Measurements from ENCODE around the gene HJURP.

Gene HJURP

GRCh38 chr2:233822781-233823730, 31.3 kb downstream of the HJURP start:
- Histone ChIP-seq H3K36me3 (ENCODE audit: control insufficient read depth, insufficient read depth, low read length) (no peaks in the 10 kb centered on the region), H3K9me3 (ENCODE audit: control insufficient read depth, low read length) (no peaks in the 10 kb centered on the region), H3K9ac (ENCODE audit: low read length) (no peak overlapping the region), H3K4me3 (ENCODE audit: low read length) (no peak overlapping the region), H3K4me1 (ENCODE audit: control insufficient read depth, insufficient read depth, low read length) (peaks cover 8% of the 10 kb centered on the region), H3K27me3 (ENCODE audit: control insufficient read depth, insufficient read depth, low read length) (no peaks in the 10 kb centered on the region)

GRCh38 chr2:233822101-233822771, 32.1 kb downstream of the HJURP start:
- H3K9ac ChIP-seq (ENCODE audit: low read length) = no peak overlapping the region
- no peak overlapping the region for H3K4me3 ChIP-seq (ENCODE audit: low read length)
- no peaks in the 10 kb centered on the region for H3K9me3 ChIP-seq (ENCODE audit: control insufficient read depth, low read length)
- peaks cover 8% of the 10 kb centered on the region for H3K4me1 ChIP-seq (ENCODE audit: control insufficient read depth, insufficient read depth, low read length)
- no peaks in the 10 kb centered on the region for H3K36me3 ChIP-seq (ENCODE audit: control insufficient read depth, insufficient read depth, low read length)
- H3K27me3 ChIP-seq (ENCODE audit: control insufficient read depth, insufficient read depth, low read length) = no peaks in the 10 kb centered on the region

- Histone ChIP-seq H3K4me3 (ENCODE audit: low read length) (no peak overlapping the region), H3K4me1 (ENCODE audit: control insufficient read depth, insufficient read depth, low read length) (peaks cover 8% of the 10 kb centered on the region)
These were observed 32.6 kb downstream of the HJURP start for GRCh38 chr2:233821709-233822100.

GRCh38 chr2:233821196-233821595, 33.1 kb downstream of the HJURP start:
- H3K4me3 ChIP-seq (ENCODE audit: low read length) = no peak overlapping the region
- H3K9me3 ChIP-seq (ENCODE audit: control insufficient read depth, low read length) = no peaks in the 10 kb centered on the region
- no peaks in the 10 kb centered on the region for H3K36me3 ChIP-seq (ENCODE audit: control insufficient read depth, insufficient read depth, low read length)
- H3K4me1 ChIP-seq (ENCODE audit: control insufficient read depth, insufficient read depth, low read length) = peaks cover 8% of the 10 kb centered on the region
- H3K27me3 ChIP-seq (ENCODE audit: control insufficient read depth, insufficient read depth, low read length) = no peaks in the 10 kb centered on the region
- no peak overlapping the region for H3K9ac ChIP-seq (ENCODE audit: low read length)

More at GRCh38 chr2:233821709-233822100, 32.6 kb downstream of the HJURP start:
- no peaks in the 10 kb centered on the region for H3K27me3 ChIP-seq (ENCODE audit: control insufficient read depth, insufficient read depth, low read length)
- no peaks in the 10 kb centered on the region for H3K36me3 ChIP-seq (ENCODE audit: control insufficient read depth, insufficient read depth, low read length)
- H3K9me3 ChIP-seq (ENCODE audit: control insufficient read depth, low read length) = no peaks in the 10 kb centered on the region
- H3K9ac ChIP-seq (ENCODE audit: low read length) = no peak overlapping the region

- Histone ChIP-seq H3K4me1 (ENCODE audit: control insufficient read depth, insufficient read depth, low read length) (peaks cover 8% of the 10 kb centered on the region), H3K9ac (ENCODE audit: low read length) (no peak overlapping the region), H3K9me3 (ENCODE audit: control insufficient read depth, low read length) (no peaks in the 10 kb centered on the region), H3K36me3 (ENCODE audit: control insufficient read depth, insufficient read depth, low read length) (no peaks in the 10 kb centered on the region), H3K27me3 (ENCODE audit: control insufficient read depth, insufficient read depth, low read length) (no peaks in the 10 kb centered on the region), H3K4me3 (ENCODE audit: low read length) (no peak overlapping the region)
These were observed 33.6 kb downstream of the HJURP start for GRCh38 chr2:233820774-233821105.

DNA sequence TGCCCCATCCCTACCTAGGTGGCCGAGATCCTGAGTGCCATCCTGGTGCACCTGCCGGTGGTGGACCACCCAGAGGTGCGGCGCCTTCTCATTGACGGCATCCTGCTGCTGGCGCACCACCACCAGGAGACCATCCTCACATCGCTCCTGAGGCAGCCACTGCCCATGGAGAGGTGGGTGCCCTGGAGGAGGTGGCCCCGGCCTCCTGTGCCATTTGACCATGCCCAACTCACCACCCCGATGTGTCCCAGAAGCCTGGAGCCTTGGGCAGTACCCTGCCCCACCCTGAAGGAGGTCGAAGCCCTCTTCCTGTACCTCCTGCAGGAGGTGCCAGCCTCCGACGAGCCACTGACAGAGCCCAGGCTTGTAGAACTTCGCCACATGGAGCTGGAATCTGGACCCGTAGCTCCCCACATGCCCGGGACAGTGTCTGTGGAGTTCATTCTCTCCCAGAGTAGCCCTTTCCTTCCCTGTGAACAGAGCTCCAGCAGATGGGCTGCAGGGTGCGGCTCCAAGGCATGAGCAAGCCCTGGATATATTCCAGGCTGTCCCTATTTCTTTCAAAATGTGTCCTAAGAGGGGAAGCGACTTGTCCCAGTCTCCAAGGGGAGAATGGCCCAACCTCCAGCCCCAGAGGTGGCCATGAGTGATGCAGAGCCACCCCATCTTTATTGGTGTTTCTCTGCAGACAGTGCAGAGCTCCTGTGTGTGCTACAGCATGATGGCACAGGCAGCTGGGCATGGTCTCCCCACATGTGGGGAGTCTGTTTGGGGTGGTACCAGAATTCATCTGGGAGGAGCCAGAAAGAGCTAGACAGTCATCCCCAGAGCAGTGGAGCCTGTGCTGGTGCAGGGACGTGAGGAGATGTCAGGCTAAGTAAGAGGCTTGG, 34.2 kb downstream of the HJURP start:
- Histone ChIP-seq H3K27me3 (ENCODE audit: control insufficient read depth, insufficient read depth, low read length) (no peaks in the 10 kb centered on the region), H3K4me3 (ENCODE audit: low read length) (no peak overlapping the region), H3K4me1 (ENCODE audit: control insufficient read depth, insufficient read depth, low read length) (peaks cover 8% of the 10 kb centered on the region), H3K36me3 (ENCODE audit: control insufficient read depth, insufficient read depth, low read length) (no peaks in the 10 kb centered on the region), H3K9me3 (ENCODE audit: control insufficient read depth, low read length) (no peaks in the 10 kb centered on the region), H3K9ac (ENCODE audit: low read length) (no peak overlapping the region)

DNA sequence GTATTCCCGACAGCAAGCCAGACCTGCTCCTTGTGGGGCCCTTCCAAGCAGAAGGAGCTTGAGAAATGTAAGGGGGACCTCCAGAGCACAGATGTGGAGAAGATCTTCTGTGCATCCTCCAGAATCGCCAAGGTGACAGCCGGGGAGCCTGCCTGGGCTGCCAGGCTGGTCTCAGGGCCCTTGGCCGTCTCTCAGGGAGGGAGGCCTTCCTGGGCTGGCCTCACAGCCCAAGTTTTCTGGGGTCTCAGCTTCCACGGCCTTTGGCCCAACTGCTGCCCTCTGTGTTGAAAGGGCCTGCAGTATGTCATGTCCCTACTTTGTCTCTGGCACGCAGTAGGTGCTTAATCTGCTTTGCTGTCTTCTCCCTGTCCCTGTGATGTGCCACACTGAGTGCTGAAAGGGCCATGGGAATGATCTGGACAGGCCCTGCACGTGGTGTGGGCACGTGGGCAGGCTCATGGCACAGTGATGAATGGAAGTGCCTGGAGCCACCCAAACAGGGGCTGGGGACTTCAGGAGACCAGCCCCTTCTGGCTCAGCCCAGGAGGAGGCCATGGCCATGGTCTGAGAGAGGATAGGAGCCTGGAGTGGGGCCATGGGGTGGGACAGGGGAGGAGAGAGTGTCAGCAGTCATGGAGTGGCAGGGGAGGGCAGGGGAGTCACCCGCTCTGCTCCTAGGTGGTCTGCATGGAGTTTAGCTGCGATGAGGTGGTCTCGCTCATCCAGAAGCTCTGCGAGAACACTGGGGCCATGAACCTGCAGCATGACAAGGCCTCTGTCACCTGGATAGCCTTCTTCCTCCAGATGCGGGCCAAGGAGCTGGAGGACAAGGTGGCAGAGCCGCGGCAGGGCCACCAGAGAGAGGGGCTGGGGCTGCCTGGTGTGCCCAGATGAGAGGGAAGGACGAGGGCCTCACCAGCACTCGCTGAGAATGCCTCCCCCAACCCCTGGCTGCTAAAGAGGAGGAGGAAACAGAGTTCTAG, 35.4 kb downstream of the HJURP start:
- Histone ChIP-seq H3K27me3 (ENCODE audit: control insufficient read depth, insufficient read depth, low read length) (no peaks in the 10 kb centered on the region), H3K4me3 (ENCODE audit: low read length) (no peak overlapping the region)

GRCh38 chr2:233817995-233818638, 36.2 kb downstream of the HJURP start:
- Histone ChIP-seq H3K4me1 (ENCODE audit: control insufficient read depth, insufficient read depth, low read length) (peaks cover under 1% of the 10 kb centered on the region), H3K36me3 (ENCODE audit: control insufficient read depth, insufficient read depth, low read length) (no peaks in the 10 kb centered on the region), H3K9me3 (ENCODE audit: control insufficient read depth, low read length) (no peaks in the 10 kb centered on the region), H3K9ac (ENCODE audit: low read length) (no peak overlapping the region), H3K27me3 (ENCODE audit: control insufficient read depth, insufficient read depth, low read length) (no peaks in the 10 kb centered on the region), H3K4me3 (ENCODE audit: low read length) (no peak overlapping the region)

More for the DNA sequence above, 35.4 kb downstream of the HJURP start:
- H3K36me3 ChIP-seq (ENCODE audit: control insufficient read depth, insufficient read depth, low read length) = no peaks in the 10 kb centered on the region
- no peaks in the 10 kb centered on the region for H3K9me3 ChIP-seq (ENCODE audit: control insufficient read depth, low read length)
- H3K9ac ChIP-seq (ENCODE audit: low read length) = no peak overlapping the region
- H3K4me1 ChIP-seq (ENCODE audit: control insufficient read depth, insufficient read depth, low read length) = peaks cover 8% of the 10 kb centered on the region

DNA sequence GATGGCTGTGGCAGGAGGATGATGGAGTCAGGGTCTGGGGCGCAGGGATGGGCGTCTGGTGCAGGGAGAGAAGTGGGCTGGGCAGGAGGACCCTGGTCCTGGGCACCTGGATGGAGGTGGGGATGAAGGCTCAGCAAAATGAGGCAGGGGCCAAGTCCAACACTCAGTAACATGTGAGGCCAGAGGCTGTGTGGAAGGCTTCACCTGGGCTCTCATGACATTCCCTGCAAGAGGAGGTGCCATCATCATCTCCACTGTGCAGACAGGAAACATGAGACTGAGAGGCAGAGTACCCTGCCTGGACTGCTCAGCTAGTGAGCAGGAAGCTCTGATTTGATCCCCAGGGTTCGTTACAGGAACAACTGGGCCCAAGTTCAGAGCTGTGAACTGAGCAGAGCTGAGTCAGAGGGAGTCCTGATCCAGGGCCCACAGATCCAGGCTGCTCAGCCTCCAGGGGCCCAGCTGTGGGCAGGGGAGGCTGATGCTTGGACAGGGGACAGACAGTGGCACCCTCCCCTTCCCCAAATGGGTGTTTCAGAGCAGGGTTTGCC, 36.9 kb downstream of the HJURP start:
- Histone ChIP-seq H3K27me3 (ENCODE audit: control insufficient read depth, insufficient read depth, low read length) (no peaks in the 10 kb centered on the region), H3K4me3 (ENCODE audit: low read length) (no peak overlapping the region), H3K9ac (ENCODE audit: low read length) (no peak overlapping the region), H3K4me1 (ENCODE audit: control insufficient read depth, insufficient read depth, low read length) (no peaks in the 10 kb centered on the region), H3K9me3 (ENCODE audit: control insufficient read depth, low read length) (no peaks in the 10 kb centered on the region), H3K36me3 (ENCODE audit: control insufficient read depth, insufficient read depth, low read length) (no peaks in the 10 kb centered on the region)

DNA sequence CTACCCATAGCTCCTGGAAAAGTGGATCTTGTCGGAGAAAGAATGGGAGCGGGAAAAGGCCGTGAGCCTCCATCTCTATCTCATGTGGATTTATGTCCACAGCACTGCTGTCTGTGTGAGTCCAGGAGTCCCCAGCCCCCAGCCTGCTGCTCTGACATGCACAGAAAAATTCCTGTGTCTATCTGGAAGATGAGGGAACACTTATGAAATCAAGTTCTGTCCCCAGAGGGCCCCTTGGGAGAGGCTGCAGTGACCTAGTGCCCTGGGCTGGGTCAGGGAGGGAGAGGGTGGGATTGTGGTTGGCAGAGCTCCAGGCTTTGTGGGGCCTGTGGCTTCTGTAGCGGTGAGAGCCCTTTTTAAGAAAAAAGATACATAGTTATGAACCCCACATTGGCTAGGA, 37.6 kb downstream of the HJURP start:
- H3K9me3 ChIP-seq (ENCODE audit: control insufficient read depth, low read length) = no peaks in the 10 kb centered on the region
- H3K36me3 ChIP-seq (ENCODE audit: control insufficient read depth, insufficient read depth, low read length) = no peaks in the 10 kb centered on the region
- H3K4me1 ChIP-seq (ENCODE audit: control insufficient read depth, insufficient read depth, low read length) = no peaks in the 10 kb centered on the region
- no peak overlapping the region for H3K4me3 ChIP-seq (ENCODE audit: low read length)
- H3K27me3 ChIP-seq (ENCODE audit: control insufficient read depth, insufficient read depth, low read length) = no peaks in the 10 kb centered on the region
- no peak overlapping the region for H3K9ac ChIP-seq (ENCODE audit: low read length)
